ENCODE measurements around the gene SERPINE1.

GRCh38 chr7:101180130-101180755, 53.3 kb downstream of the SERPINE1 start, which contains the start of gene NAT16:
- TF ChIP-seq, protein P1, sequence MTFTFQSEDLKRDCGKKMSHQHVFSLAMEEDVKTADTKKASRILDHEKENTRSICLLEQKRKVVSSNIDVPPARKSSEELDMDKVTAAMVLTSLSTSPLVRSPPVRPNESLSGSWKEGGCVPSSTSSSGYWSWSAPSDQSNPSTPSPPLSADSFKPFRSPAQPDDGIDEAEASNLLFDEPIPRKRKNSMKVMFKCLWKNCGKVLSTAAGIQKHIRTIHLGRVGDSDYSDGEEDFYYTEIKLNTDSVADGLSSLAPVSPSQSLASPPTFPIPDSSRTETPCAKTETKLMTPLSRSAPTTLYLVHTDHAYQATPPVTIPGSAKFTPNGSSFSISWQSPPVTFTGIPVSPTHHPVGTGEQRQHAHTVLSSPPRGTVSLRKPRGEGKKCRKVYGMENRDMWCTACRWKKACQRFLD (tag by site-specific recombination; IDR thresholded peaks at IDR 0.05), result no peak
- TF ChIP-seq CTCF (tag by site-specific recombination; IDR thresholded peaks at IDR 0.05), result no peak
- no peak for TF ChIP-seq KLF9 (tag by site-specific recombination; IDR thresholded peaks at IDR 0.05; ENCODE audit: low read depth)
- no peak for TF ChIP-seq MEIS1 (CRISPR knock-in tag; IDR thresholded peaks at IDR 0.05; ENCODE audit: borderline replicate concordance)
- TF ChIP-seq KLF10 (tag by site-specific recombination; IDR thresholded peaks at IDR 0.05), result no peak
- TF ChIP-seq ZNF660 (tag by site-specific recombination; IDR thresholded peaks at IDR 0.05), result no peak
- no peak for TF ChIP-seq ZNF148 (tag by site-specific recombination; IDR thresholded peaks at IDR 0.05; ENCODE audit: borderline replicate concordance)
- TF ChIP-seq ZNF311 (tag by site-specific recombination; IDR thresholded peaks at IDR 0.05; ENCODE audit: borderline replicate concordance), result no peak
- TF ChIP-seq ZNF174 (tag by site-specific recombination; IDR thresholded peaks at IDR 0.05), result no peak
- TF ChIP-seq ZIC2 (tag by site-specific recombination; IDR thresholded peaks at IDR 0.05), result no peak
- no peak for TF ChIP-seq ZNF121 (tag by site-specific recombination; IDR thresholded peaks at IDR 0.05)
- no peak for TF ChIP-seq ZNF510 (tag by site-specific recombination; IDR thresholded peaks at IDR 0.05; ENCODE audit: insufficient replicate concordance)

Measured in HEK293 (cell line).